GM19025 (cell line): ENCODE results near the gene MYO18B.
"Not testable (repeated sequence)": the region's sequence is repeated elsewhere in the genome, so short reads cannot be mapped to it uniquely, and the experiment has no call there.

Experiments
- ATAC-seq: cut with Tn5 transposase; IDR thresholded peaks from one replicate; pipeline ENCODE4 v1.9.1; 2021; ENCODE audit warnings: mild to moderate bottlenecking, low read depth, moderate library complexity; ENCODE audit not compliant: unreplicated experiment

MYO18B gene

GRCh38 chr22:25741692-25742626 is at the start of gene MYO18B:
Gene MYO18B (plus strand): TSS chr22:25742188. CDS start chr22:25761093, 18,905 bp downstream.
- no peak for ATAC-seq

GRCh38 chr22:25692397-25693267 is 49.4 kb upstream of the MYO18B start:
- ATAC-seq, result no peak

GRCh38 chr22:25693268-25693565 is 48.8 kb upstream of the MYO18B start:
- no peak for ATAC-seq

GRCh38 chr22:25694196-25694907 is 47.6 kb upstream of the MYO18B start:
- no peak for ATAC-seq

- ATAC-seq, result no peak
These were observed 46.8 kb upstream of the MYO18B start for GRCh38 chr22:25695146-25695545.

GRCh38 chr22:25696763-25697162 is 45.2 kb upstream of the MYO18B start:
- ATAC-seq, result no peak

GRCh38 chr22:25697181-25697664 is 44.8 kb upstream of the MYO18B start:
- no peak for ATAC-seq

GRCh38 chr22:25697978-25698377 is 44.0 kb upstream of the MYO18B start:
- ATAC-seq, result no peak

GRCh38 chr22:25698461-25698860 is 43.5 kb upstream of the MYO18B start:
- ATAC-seq, result no peak

- ATAC-seq, result no peak
These were observed 43.0 kb upstream of the MYO18B start for GRCh38 chr22:25698978-25699377.

GRCh38 chr22:25701056-25701780 is 40.8 kb upstream of the MYO18B start:
- ATAC-seq, result no peak

GRCh38 chr22:25702040-25702439 is 39.9 kb upstream of the MYO18B start:
- ATAC-seq, result no peak

- no peak for ATAC-seq
These were observed 39.3 kb upstream of the MYO18B start for GRCh38 chr22:25702571-25703167.

- ATAC-seq, result no peak
These were observed 37.3 kb upstream of the MYO18B start for GRCh38 chr22:25704701-25705100.

- ATAC-seq, result no peak
These were observed 35.8 kb upstream of the MYO18B start for GRCh38 chr22:25706197-25706596.

- not testable (repeated sequence) for ATAC-seq
These were observed 33.6 kb upstream of the MYO18B start for GRCh38 chr22:25708430-25708829.

- no peak for ATAC-seq
These were observed 32.2 kb upstream of the MYO18B start for GRCh38 chr22:25709758-25710157.

- no peak for ATAC-seq
These were observed 31.5 kb upstream of the MYO18B start for GRCh38 chr22:25710501-25710900.

- ATAC-seq, result no peak
These were observed 30.5 kb upstream of the MYO18B start for GRCh38 chr22:25711491-25711890.
